Stimulated activated CD8-positive, alpha-beta memory T cell treated with anti-CD3 and anti-CD28 coated beads, Interleukin-7, amount 100 ng/mL, for 1 hour (primary cell): Measurements from ENCODE around the gene TSC2.
"Not testable (repeated sequence)": the region's sequence is repeated elsewhere in the genome, so short reads cannot be mapped to it uniquely, and the experiment has no call there.

Experiments used
- DNase-seq, 2 donors: peaks; one replicate each; pipeline ENCODE4 v3.0.0-alpha.2; 2020; ENCODE audit warnings: low read depth in 2 of 2

Gene TSC2

GRCh38 chr16:2031081-2031577 is 16.7 kb upstream of the TSC2 start:
- no peak for DNase-seq

DNA sequence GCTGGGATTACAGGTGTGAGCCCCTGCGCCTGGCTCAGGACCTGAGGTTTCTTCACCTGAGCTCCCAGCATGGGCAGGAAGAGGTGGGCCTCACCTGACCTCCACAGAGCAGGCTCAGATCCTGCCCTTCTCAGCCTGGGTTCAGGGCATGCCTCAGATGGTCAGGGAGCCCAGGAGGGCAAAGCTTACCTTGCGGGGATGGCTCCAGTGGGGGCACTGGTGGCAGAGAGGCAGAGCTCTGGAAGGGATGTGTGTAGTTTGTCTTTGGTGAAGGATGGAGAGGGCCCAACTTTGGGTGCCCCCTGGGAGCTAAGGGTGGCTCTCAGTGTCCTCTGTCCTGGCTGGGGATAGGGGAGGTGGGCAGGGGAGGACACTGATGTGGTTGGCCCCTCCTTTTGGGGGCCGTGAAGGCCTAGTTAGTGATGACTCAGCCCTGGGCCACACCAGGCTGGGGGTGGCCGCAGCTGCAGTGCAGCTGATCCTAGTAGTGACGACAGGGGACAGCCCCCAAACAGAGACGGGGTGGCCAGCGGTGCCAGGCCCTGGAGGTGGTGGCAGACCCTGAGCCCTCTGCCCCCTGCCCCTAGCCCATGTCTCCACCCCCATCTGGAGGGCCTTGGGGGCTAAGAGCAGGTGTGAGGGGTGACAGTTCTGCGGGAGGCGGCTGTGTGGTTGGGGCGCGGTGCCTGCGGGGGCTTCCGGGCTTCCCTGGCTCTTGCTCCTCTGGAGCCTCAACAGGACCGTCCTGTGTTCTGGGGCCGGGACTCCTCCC is 15.3 kb upstream of the TSC2 start:
- DNase-seq, result no peak

GRCh38 chr16:2033057-2033908 is 14.5 kb upstream of the TSC2 start:
- no peak for DNase-seq

GRCh38 chr16:2033909-2034695 is 13.7 kb upstream of the TSC2 start:
- not testable (repeated sequence) for DNase-seq

DNA sequence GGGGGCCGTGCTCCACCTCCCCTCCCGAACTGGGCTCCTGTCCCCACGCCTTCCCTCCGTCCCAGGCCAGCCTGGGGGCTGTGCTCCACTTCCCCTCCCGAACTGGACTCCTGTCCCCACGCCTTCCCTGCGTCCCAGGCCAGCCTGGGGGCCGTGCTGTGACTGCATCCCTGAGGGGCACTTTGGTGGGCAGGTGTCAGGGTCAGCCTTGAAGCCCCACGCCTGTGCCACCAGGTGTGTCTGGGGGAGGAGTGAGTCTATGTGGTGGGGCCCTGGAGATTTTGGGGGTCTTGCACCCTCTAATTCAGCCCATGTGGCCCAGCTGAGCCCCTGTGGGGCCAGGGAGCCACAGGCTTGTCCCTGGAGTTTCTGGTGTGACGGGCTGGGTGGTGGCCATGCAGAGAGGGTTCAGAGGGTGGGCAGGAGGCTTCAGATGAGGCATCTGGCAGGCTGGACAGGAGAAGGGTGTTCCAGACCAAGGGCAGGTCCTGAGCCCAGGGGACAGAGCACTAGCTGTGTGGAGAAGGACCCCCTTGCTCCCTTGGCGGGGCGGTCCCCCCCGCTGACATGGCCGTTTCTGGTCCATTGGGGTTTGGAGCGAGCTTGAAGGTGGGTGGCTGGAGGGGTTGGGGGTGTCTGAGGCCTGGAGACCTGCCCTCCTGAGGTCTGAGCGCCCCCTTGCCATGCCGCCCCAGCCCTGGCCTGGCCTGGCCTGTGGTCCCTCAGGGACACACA is 12.9 kb upstream of the TSC2 start:
- DNase-seq, result no peak

DNA sequence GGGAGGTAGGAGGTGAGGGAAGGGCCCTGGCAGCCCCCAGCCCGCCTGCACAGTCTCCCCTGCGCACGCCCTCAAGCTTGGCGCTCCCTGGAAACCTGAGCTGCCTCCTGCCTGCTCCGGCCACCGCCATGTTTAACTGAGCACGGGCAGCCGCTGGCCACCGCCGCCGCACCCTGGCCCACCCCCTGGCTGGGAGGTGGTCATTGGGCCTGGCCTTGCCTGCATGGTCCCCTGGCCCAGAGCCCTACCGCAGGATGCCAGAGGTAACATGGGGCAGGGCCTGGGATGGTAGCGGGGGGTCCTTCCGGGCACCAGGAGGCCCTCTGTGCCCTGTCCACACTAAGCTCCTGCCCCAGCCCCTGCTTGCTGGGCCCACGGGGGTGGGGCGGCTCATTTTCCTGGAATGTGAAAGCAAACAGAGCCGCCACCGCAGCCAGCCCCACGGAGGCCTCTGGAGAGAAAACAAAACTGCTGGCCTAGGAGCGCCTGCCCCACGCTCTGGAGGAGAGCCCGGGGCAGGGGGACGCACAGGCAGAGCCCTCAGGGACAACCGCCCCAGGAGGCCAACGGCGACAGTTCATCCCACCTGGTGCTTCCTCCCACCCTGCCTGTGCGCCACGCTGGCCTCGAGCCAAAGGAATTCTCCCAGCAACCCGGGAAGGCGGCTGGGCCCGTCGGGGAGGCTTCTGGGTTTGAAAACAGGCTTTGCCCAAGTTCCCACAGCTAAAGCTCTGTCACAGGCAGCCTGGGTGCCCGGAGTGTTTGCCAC is 12.2 kb upstream of the TSC2 start:
- DNase-seq, result no peak

- no peak for DNase-seq
These were observed 11.4 kb upstream of the TSC2 start for GRCh38 chr16:2036200-2036966.

GRCh38 chr16:2037115-2037514 is 10.7 kb upstream of the TSC2 start:
- DNase-seq, result no peak

GRCh38 chr16:2037647-2038381 is 10.0 kb upstream of the TSC2 start:
- no peak for DNase-seq

- no peak for DNase-seq
These were observed 9.2 kb upstream of the TSC2 start for GRCh38 chr16:2038382-2039231.

DNA sequence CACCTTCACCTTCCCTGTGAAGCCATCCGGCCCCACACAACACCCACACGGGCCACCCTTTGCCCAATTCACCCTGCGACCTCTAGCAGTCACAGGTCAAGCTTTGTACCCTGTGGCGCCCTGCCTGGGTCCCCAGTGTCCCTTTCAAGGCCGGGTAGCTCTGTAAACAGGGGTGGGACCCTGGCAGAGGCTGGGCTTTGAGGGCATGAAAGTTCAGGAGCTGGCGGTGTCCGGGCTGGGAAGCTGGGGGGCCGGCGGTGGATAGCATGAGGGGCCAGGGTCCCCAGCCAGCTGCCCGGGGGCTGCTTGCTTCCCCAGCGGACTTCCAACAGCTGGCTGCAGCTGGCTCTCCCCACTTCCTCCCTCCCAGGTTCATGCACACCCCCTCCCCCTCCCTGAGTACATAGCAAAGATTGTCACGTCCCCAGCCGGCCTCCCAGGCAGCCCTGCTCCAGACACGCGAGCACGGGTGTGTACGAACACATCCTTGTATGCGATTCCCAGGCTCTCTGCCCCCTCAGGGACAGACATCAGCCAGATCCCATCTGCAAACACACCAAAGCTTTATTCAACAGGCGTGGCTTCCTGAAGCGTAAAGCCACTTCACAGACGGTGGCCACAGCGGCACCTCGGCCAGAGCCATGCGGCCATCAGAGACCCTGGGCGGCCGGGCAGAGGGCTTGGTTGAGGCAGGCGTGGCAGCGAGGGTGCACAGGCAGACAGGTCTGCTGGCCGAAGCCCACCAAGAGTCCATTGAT is 8.3 kb upstream of the TSC2 start:
- no peak for DNase-seq

DNA sequence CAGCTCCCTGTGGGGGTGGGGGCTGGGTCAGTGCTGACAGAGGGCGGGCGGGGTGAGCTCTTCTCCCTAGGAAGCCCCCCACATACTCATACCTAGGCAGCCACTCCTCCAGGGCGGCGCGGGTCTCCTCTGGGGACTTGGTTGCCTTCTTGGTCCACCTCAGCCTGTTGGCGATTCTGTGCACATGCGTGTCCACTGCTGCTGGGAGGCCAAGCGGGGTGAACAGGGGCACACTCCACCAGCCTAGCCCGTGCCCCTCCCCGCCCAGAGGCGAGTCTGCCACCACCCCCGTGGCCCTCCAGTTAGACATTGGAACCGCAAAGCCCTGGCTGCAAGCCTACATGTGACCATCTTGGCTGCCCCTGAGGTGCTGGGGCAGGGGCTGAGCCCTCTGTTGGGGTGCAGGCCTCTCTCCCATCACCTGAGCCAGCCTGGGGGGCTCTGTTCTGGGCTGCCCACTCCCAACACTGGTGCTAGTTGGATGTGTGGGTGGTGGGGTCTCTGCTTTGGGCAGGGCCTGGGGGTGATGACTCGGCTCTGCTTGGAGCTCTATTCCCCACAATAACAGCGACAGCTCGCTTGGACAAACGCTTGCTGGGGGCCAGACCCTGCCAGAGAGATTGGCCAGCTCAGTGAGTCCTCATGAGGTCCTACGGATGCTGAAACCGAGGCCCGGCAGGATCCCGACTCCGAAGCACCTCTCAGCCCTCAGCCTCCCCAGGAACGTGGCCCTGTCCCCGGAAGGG is 7.6 kb upstream of the TSC2 start:
- no peak for DNase-seq

DNA sequence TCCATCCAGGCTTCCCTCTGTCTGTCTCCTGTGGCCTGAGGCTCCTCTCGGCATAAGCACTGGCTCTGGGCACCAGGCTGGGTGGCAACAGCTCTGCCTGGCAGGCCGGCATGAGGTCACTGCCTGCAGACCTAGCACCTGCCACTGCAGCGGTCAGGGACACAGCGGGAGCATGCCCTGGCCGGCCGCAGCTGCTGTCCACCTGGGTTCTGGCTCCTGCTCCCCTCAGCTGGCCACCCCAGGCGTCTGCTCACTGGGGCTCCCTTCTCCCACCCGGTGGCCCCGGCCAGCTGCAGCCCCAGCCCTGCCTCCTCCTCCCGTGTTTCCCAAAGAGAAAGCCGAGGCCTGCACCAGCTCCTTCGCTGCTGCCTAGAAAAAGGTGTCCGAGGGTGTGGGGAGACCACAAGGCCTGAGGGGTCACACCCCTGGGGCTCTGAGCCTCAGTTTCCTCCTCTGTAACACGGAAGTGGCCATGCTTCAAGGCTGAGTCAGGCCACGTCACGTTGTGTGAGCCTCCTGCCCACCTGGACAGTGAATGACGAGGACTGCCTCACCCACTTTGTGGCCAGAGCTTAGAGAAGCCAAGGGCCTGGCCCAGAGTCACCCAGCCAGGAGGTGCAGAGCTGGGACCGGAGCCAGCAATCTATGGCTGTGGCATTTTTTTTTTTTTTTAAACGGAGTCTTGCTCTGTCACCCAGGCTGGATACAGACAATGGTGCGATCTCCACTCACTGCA is 6.8 kb upstream of the TSC2 start:
- DNase-seq, result no peak

DNA sequence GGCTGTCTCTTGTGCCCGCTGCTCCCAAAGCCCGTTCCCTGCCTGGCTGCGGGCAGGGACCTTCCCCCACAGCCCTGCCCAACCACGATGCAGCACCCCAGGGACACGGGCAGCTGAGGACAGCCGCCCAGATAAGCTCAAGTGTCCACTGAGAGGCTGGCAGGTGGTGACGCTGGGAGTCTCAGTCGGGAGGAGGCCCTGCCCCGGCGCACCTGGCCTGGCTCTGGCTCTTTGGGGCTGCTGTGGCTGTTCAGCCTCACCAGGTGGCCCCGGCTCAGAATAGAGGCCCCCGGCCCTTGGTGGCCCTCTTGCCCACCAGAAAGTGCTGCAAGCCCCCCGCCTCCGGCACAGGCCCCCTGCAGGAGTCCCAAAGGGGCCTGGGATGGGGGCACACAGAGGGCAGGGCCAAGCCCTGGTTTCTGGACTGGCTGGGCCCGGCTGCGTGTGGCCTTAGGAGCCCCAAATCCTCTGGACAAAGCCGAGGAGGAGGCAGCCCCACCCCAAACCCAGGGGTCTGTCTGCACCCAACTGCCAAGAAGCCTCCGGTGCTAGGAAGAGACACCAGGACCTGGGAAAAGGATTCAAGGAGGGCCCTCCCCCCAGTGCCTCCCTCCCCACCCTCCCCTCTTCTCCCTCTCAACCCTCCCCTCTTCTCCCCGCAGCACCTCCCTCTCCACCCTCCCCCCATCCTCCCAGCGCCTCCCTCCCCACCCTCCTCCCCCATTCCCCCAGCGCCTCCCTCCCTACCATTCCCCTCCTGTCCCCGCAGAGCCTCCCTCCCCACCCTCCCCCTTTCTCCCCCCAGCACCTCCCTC is 5.4 kb upstream of the TSC2 start:
- no peak for DNase-seq

DNA sequence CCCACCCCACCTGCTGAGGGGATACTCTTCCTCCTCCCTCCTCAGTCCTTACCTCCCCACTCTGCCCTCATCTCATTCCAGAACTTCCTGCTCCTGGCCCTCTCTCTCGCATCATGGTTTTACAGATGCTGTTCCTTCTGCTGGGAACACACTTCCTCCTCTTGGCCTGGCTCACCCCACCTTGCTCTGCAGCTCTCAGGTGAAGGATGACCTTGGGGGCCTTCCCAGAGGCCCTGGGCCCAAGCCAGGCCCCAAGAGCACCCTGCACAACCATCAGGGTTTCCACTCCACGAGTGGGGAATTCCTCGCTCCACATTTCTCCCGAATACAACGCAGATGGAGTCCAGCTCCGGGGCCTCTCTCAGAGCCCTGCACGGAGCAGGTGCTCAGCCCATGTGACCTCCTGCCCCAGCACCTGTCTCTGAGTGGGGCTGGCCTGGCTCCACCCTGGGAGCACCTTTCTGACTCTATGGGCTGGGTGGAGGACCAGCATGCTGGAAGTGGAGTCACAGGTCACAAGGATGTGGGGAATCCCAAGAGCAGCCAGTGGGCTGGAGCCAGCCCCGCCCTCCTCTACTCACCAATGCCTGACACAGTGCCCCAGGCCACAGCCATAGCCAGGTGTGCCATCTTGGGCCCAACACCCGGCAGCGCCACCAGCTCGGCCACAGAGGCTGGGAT is 4.7 kb upstream of the TSC2 start:
- no peak for DNase-seq
